ENCODE results near the gene OR9Q1.
A peak's percentile ranks its signal among the peaks of the same experiment; 100 is the strongest.

Gene OR9Q1

GRCh38 chr11:58034471-58034870, 10.8 kb downstream of the OR9Q1 start:
- no peak for DNase-seq

GRCh38 chr11:58039589-58039988, 15.9 kb downstream of the OR9Q1 start:
- no peak for DNase-seq

DNA sequence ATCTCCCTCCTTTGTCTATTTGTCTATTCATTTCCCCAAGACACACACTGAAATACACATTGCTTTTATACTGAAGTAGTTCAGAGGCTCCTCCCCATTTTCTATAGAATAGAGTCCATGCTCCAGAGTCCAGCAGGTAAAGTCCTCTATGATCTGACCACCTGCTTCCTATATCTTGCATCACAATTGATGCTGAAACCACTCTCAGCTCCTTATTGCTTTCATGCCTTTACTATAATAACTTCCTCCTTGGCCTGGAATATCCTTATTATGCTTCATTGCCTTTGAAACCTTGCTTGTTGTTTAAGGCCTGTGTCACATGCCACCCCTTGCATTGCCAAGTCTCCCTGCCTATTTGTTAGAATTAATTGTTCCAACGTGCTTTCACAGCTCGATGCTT, 19.7 kb downstream of the OR9Q1 start:
- DNase-seq, result no peak

DNA sequence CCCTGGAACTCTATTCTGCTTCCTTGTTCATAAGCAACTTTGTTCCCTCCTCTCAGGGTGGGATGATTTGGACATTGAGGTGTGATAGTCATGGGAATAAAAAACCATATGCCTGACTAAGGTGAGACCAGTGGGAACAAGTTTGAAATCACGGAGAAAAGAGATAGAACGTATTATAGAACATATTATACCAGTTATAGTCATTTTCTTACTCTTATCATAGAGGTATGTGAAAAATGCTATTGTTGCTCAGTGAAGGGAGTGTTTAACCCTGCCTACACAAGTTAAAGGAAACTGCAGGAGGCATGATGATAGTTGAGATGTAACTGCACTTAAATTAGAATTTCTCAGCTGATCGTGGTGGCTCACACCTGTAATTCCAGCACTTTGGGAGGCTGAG, 22.6 kb downstream of the OR9Q1 start:
- DNase-seq, result no peak

- no peak for DNase-seq
Measured at GRCh38 chr11:58047818-58048217, 24.1 kb downstream of the OR9Q1 start.

- DNase-seq, result no peak
Measured at GRCh38 chr11:58055806-58056401, 32.2 kb downstream of the OR9Q1 start.

GRCh38 chr11:58057481-58057880, 33.8 kb downstream of the OR9Q1 start:
- peak; percentile 21 for DNase-seq

DNA sequence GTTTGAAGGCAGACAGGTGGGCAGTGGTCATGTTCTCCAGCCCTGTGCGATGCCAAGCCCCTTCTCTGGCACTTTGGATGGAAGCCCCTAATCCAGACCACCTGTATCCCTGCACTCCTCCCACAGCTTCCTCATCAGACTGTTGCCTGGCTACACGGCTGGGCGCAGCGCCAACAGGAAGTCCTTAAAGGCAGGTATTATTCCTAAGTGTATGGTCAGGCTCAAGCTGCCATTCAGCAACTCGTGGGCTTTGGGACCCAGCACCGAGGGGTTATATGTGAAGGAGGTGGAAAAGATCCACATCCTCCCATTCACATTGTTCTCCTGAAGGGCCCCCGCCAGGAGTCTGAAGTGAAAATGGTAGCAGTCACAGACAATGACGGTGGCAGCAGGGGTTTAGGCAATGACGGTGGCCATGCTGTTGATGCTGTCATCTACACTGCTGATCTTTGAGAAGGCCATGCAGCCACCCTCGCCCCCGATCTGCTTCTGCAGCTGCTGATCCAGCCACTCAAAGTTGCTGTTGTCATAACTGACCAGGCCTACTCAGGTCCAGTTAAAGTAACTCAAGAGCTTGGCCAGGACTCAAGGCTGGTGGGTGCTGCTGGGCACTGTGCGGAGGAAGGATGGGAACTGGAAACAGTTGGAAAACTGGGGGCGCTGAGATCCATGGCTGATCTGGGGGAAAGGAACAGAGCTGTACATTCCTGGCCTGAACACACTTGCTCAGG, 34.8 kb downstream of the OR9Q1 start:
- DNase-seq, result no peak

- DNase-seq, result peak; percentile 88
Measured at GRCh38 chr11:58059007-58059350, 35.3 kb downstream of the OR9Q1 start.

DNA sequence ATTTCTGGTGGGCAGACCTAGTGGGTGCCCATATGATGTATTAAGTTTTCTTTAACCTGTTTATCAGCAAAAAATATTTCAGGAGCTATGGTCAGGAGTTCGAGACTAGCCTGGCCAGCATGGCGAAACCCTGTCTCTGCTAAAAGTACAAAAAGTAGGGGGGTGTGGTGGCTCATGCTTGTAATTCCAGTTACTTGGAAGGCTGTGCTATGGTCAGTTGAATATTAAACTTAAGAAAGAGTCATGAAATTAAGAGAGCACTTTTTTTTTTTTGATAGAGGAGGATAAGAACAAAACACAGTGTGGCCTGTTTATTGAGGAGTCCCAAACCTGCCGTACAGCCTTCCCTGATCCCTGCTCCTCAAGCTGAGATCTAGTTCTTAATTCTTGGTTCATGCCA, 36.9 kb downstream of the OR9Q1 start:
- DNase-seq, result no peak

- peak; percentile 60 for DNase-seq
Measured at GRCh38 chr11:58060939-58061672, 37.4 kb downstream of the OR9Q1 start.

DNA sequence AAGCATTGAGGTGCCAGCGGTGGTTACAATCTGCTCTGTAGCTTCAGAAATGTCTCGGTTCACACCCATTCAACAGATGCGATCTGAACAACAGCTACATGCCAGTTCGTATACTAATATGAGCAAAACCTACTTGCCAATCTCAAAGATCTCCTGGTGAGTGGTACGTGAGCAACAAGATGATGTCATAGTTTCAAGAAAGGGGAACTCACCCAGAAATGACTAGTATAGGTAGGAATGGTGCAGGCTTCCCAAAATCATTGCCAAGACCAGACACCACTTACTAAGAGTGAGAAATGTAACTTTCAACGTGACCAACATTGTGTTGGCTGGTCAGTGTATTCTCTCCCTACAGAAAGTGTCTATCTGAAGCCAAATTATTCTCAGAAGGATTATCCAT, 38.1 kb downstream of the OR9Q1 start:
- peak; percentile 97 for DNase-seq

DNA sequence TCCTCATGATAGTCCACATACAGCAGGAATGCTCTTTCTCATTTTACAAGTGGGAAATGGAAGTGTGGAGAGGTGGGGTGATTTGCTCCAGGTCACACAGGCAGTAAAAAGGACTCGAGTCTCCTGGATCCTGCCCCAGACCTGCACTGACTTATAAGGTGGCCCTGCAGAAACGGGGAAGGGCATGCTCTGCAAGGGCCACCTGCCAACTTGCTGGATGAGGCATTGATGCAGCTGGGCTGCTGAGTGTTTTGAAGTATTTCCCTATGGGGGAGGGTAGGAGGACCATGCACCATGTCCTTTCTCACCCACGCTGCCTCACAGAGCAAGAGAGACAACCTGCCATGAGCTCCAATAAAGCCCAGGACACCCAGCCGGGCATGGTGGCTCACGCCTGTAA, 44.0 kb downstream of the OR9Q1 start:
- DNase-seq, result peak; percentile 19

DNA sequence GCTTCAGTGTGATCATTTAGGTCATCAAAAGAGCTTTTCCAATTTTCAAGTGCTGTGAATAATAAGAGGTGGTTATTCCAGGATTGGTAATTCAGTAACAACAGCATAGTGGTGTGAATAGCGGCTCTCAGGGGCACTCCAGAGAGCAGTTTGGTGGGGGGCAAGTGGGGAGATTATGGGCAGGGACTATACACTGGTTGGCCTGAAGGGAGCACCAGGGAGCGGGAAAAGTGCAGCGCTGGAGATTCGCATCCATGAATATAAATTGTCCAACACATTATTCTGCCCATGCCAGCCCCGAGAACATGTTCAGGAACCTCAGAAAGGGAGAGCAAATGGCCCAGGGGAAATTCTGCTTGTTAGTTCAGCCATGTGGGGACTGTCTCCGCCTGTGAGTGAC, 45.0 kb downstream of the OR9Q1 start:
- DNase-seq, result no peak

DNA sequence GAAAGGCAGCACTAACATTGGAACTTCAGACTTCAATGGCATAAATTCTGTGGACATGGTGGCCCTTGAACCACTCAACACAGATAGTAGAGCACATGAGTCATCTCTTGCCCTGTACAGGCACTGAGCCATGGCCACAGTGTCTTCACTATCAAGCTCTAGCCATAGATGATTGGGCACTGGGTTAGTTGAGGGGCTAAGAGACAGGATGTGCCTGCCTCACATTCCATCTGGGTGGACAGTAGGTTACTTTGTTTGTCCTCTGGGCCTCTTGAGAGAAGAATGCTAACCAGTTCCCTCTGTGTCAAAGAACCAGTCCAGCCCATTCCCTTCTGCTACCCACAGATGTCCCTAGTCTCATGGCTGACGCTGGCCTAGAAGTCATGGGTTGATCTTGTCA, 46.9 kb downstream of the OR9Q1 start:
- no peak for DNase-seq

GRCh38 chr11:58075781-58076180, 52.1 kb downstream of the OR9Q1 start:
- peak; percentile 92 for DNase-seq

DNA sequence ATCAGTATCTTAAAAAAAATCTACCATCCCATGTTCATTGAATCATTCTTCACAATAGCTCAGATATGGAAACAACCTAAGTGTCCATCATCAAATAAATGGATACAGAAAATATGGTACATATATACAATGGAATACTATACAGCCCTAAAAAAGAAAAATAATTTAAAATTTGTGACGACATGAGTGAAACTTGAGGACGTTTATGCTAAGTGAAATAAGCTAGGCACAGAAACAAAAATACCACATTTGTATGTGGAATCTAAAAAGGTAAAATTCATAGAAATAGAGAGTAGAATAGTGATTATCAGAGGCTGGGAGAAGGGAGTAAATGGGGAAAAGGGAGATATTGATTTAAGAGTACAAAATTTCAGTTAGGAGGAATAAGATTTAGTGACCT, 62.8 kb downstream of the OR9Q1 start:
- no peak for DNase-seq

GRCh38 chr11:58097437-58097836, 73.8 kb downstream of the OR9Q1 start:
- no peak for DNase-seq

DNA sequence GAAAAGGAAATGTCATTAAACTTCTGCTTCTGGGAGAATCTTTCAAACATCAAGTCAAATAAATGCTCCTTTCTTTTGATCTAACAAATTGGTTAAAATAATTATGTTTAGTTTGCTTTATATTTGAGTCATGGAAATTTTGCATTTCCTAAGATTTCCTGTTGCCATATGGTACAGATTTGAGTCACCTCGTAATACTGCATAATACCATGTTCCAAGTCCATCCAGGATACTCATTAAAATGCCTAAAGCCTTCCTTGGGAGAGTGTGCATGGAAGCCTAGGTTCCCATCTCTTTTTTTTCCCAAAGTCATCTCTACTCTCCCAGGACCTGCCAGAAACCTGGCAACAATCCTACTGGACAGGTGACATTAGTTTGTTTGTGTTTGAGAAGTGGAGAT, 97.4 kb downstream of the OR9Q1 start:
- peak; percentile 56 for DNase-seq

DNA sequence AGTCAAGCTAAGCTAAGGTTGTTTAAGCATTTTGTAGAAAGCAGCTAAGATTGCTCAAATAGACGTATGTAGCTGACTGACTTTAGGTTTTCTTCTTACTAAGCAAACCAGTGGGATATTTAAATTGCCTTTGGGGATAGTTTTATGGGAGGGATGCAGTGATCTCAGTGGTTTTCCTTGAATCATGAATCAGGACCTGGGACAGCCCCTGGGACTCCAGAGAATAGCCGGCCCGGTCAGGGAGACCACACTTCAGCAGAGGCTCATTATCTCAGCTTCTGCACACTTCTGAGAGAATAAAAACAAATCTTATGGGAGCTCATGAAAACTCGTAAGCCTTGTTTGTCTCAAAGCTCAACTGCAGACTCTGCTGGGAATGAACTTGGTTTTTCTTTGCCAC, 101.8 kb downstream of the OR9Q1 start, which contains the start of gene OR9I1:
TSS of gene OR9I1 (minus strand) at position 62 of the 400 bp plus-strand sequence. CDS start 6,086 bp downstream, outside the sequence.
- no peak for DNase-seq

GRCh38 chr11:58127350-58127749, 103.7 kb downstream of the OR9Q1 start:
- DNase-seq, result no peak

- peak; percentile 11 for DNase-seq
Measured at GRCh38 chr11:58133309-58134076, 109.8 kb downstream of the OR9Q1 start.

- DNase-seq, result peak; percentile 32
Measured at GRCh38 chr11:58134151-58134550, 110.5 kb downstream of the OR9Q1 start.

All from HCEC 1CT (cell line).